ENCODE data around the gene CPNE5. TPM values are rescaled to one million over a fixed set of nuclear protein-coding genes. Genes with fewer than 3 reads are reported as not detected.

Gene CPNE5
- total RNA-seq, 1 donor from 2014 or later = 0.13 TPM

- Histone ChIP-seq H3K4me3 (ENCODE audit: low read depth, low read length) (no peak overlapping the region), H3K36me3 (ENCODE audit: control insufficient read depth, insufficient read depth, low read length) (no peaks in the 10 kb centered on the region), H3K27me3 (ENCODE audit: control insufficient read depth, insufficient read depth, low read length) (no peaks in the 10 kb centered on the region)
- no peak for TF ChIP-seq CTCF (IDR thresholded peaks at IDR 0.05; ENCODE audit: insufficient read depth, low read length, poor library complexity, severe bottlenecking)
- no peak for DNase-seq (ENCODE audit: low read depth)
Observed at GRCh38 chr6:36824253-36824652, 15.0 kb downstream of the CPNE5 start.

- Histone ChIP-seq H3K4me3 (ENCODE audit: low read depth, low read length) (no peak overlapping the region), H3K36me3 (ENCODE audit: control insufficient read depth, insufficient read depth, low read length) (no peaks in the 10 kb centered on the region), H3K27me3 (ENCODE audit: control insufficient read depth, insufficient read depth, low read length) (no peaks in the 10 kb centered on the region)
- no peak for DNase-seq (ENCODE audit: low read depth)
- TF ChIP-seq CTCF (IDR thresholded peaks at IDR 0.05; ENCODE audit: insufficient read depth, low read length, poor library complexity, severe bottlenecking) = no peak
Observed at GRCh38 chr6:36823421-36824096, 15.7 kb downstream of the CPNE5 start.

GRCh38 chr6:36822506-36823269 lies 16.6 kb downstream of the CPNE5 start:
- no peak for TF ChIP-seq CTCF (IDR thresholded peaks at IDR 0.05; ENCODE audit: insufficient read depth, low read length, poor library complexity, severe bottlenecking)
- no peak for DNase-seq (ENCODE audit: low read depth)
- Histone ChIP-seq H3K4me3 (ENCODE audit: low read depth, low read length) (no peak overlapping the region), H3K36me3 (ENCODE audit: control insufficient read depth, insufficient read depth, low read length) (no peaks in the 10 kb centered on the region), H3K27me3 (ENCODE audit: control insufficient read depth, insufficient read depth, low read length) (no peaks in the 10 kb centered on the region)

GRCh38 chr6:36821581-36822335 lies 17.5 kb downstream of the CPNE5 start:
- no peak overlapping the region for H3K4me3 ChIP-seq (ENCODE audit: low read depth, low read length)
- H3K27me3 ChIP-seq (ENCODE audit: control insufficient read depth, insufficient read depth, low read length) = no peaks in the 10 kb centered on the region
- no peaks in the 10 kb centered on the region for H3K36me3 ChIP-seq (ENCODE audit: control insufficient read depth, insufficient read depth, low read length)
- no peak for DNase-seq (ENCODE audit: low read depth)
- TF ChIP-seq CTCF (IDR thresholded peaks at IDR 0.05; ENCODE audit: insufficient read depth, low read length, poor library complexity, severe bottlenecking) = no peak

GRCh38 chr6:36820700-36821580 lies 18.3 kb downstream of the CPNE5 start:
- Histone ChIP-seq H3K4me3 (ENCODE audit: low read depth, low read length) (no peak overlapping the region), H3K27me3 (ENCODE audit: control insufficient read depth, insufficient read depth, low read length) (no peaks in the 10 kb centered on the region), H3K36me3 (ENCODE audit: control insufficient read depth, insufficient read depth, low read length) (no peaks in the 10 kb centered on the region)
- DNase-seq (ENCODE audit: low read depth) = peak; percentile 45
- no peak for TF ChIP-seq CTCF (IDR thresholded peaks at IDR 0.05; ENCODE audit: insufficient read depth, low read length, poor library complexity, severe bottlenecking)

All from kidney epithelial cell (primary cell).